HepG2 (cell line): ENCODE data around the gene ARVCF. TPM values are rescaled to one million over a fixed set of nuclear protein-coding genes. Genes with fewer than 3 reads are reported as not detected.

Experiments
- ATAC-seq: fragments of 200-7000 bp; cut with Tn5 transposase; 3 replicates; pipeline ENCODE4 v1.9.1; 2020; ENCODE audit warnings: mild to moderate bottlenecking, moderate library complexity
- BruUV-seq: library from RNA; stranded (reverse); fragments of 400-500 nt; replicated peaks from 2 replicates; lab custom pipeline; 2021; lab: Mats Ljungman, UMichigan
- CTCF ChIA-PET: fragments of 300-600 bp; formaldehyde crosslinking; extraction: SDS; loops from one replicate; lab custom pipeline; 2021; ENCODE audit warnings: low total read pairs, inconsistent platforms, low intra/inter-chr PET ratio; lab: Yijun Ruan, JAX
- POLR2A ChIA-PET: fragments of 350-600 bp; sonication (Branson Sonifier 250); formaldehyde crosslinking; loops from one replicate; lab custom pipeline; 2020; ENCODE audit warnings: antibody characterized with exemption, inconsistent platforms; lab: Yijun Ruan, JAX
- DNase-seq: peaks from one replicate; pipeline ENCODE4 v3.0.0-alpha.2; 2015; ENCODE audit warnings: low spot score
- FAIRE-seq: peaks from 3 replicates; lab custom pipeline; 2011; peaks lifted over from hg19 to GRCh38; lab: Jason Lieb, UNC
- H2AFZ ChIP-seq: one replicate; pipeline ENCODE4 v1.6.1; 2011; ENCODE audit warnings: low read length, inconsistent platforms
- H3K27ac ChIP-seq: fragments of 300-600 bp; 3 replicates; pipeline ENCODE4 v1.8.0; 2011; ENCODE audit warnings: mixed run types, mild to moderate bottlenecking, mixed read lengths, low read length, inconsistent platforms; ENCODE audit not compliant: insufficient read depth; ENCODE audit errors: extremely low read length
- H3K27me3 ChIP-seq, 2 experiments: fragments of 200-600 bp in 1 of 2; 2 replicates in 1 of 2; 3 replicates in 1 of 2; pipeline versions ENCODE4 v1.6.0 to v1.8.0; 2011; ENCODE audit warnings: low read length in 2 of 2, mild to moderate bottlenecking in 2 of 2, moderate library complexity in 2 of 2, inconsistent platforms in 1 of 2; ENCODE audit not compliant: insufficient read depth in 2 of 2, control insufficient read depth in 1 of 2
- H3K36me3 ChIP-seq, 2 experiments: fragments of 200-600 bp in 1 of 2; replicated peaks in 1 of 2; 2 replicates in 1 of 2; 3 replicates in 1 of 2; pipeline versions ENCODE4 v1.5.1 to v1.8.0; 2011; ENCODE audit warnings: low read length in 2 of 2, inconsistent platforms in 1 of 2; ENCODE audit not compliant: insufficient read depth in 2 of 2, control insufficient read depth in 1 of 2
- H3K4me1 ChIP-seq: 2 replicates; pipeline ENCODE4 v1.5.1; 2012; ENCODE audit warnings: low read length, inconsistent platforms; ENCODE audit not compliant: insufficient read depth
- H3K4me2 ChIP-seq: 2 replicates; pipeline ENCODE4 v1.6.0; 2011; ENCODE audit warnings: low read depth, low read length, inconsistent platforms
- H3K4me3 ChIP-seq, 3 experiments: fragments of 200-600 bp in 1 of 3; sonication (generic), shearing (Covaris generic) in 1 of 3; replicated peaks in 1 of 3; 2 replicates each; pipeline ENCODE4 v1.5.1; 2011 to 2016; ENCODE audit warnings: low read length in 3 of 3, inconsistent platforms in 2 of 3, low read depth in 2 of 3, mild to moderate bottlenecking in 2 of 3, control low read depth in 1 of 3, mixed read lengths in 1 of 3; ENCODE audit not compliant: insufficient read depth in 1 of 3
- H3K79me2 ChIP-seq: one replicate; pipeline ENCODE4 v1.6.1; 2011; ENCODE audit warnings: low read length, inconsistent platforms; ENCODE audit not compliant: insufficient read depth
- H3K9ac ChIP-seq: 2 replicates; pipeline ENCODE4 v1.6.0; 2011; ENCODE audit warnings: mild to moderate bottlenecking, low read depth, low read length, inconsistent platforms; ENCODE audit not compliant: insufficient read depth
- H3K9me3 ChIP-seq: 2 replicates; pipeline ENCODE4 v1.5.1; 2012; ENCODE audit warnings: mild to moderate bottlenecking, low read length
- H4K20me1 ChIP-seq: 2 replicates; pipeline ENCODE4 v1.6.0; 2011; ENCODE audit warnings: inconsistent platforms, mild to moderate bottlenecking, low read length, moderate library complexity; ENCODE audit not compliant: insufficient read depth
- HDAC6 ChIP-seq: fragments of 200-600 bp; sonication (generic); IDR thresholded peaks from 2 replicates; pipeline ENCODE4 v1.7.0; 2017; ENCODE audit warnings: mild to moderate bottlenecking, antibody characterized with exemption, low read length, low read depth
- TAF1 ChIP-seq: sonication (generic); formaldehyde crosslinking; IDR thresholded peaks from 2 replicates; pipeline ENCODE4 v1.4.0; 2020; ENCODE audit warnings: missing genetic modification reagents
- ZBTB42 ChIP-seq: sonication (generic); formaldehyde crosslinking; IDR thresholded peaks from 2 replicates; pipeline ENCODE4 v1.5.0; 2020; ENCODE audit warnings: mild to moderate bottlenecking, missing genetic modification reagents
- ZNF12 ChIP-seq: sonication (generic); formaldehyde crosslinking; IDR thresholded peaks from 2 replicates; pipeline ENCODE4 v1.5.0; 2020; ENCODE audit warnings: missing genetic modification reagents
- ZNF235 ChIP-seq: sonication (generic); formaldehyde crosslinking; IDR thresholded peaks from 2 replicates; pipeline ENCODE4 v1.8.1; 2023; ENCODE audit warnings: mild to moderate bottlenecking, missing genetic modification reagents, borderline replicate concordance
- ZNF329 ChIP-seq: sonication (generic); formaldehyde crosslinking; IDR thresholded peaks from 2 replicates; pipeline ENCODE4 v1.9.0; 2021; ENCODE audit warnings: low read depth, mild to moderate bottlenecking, missing genetic modification reagents
- ZNF512 ChIP-seq: sonication (generic); formaldehyde crosslinking; IDR thresholded peaks from 2 replicates; pipeline ENCODE4 v1.4.0; 2020; ENCODE audit warnings: mild to moderate bottlenecking, missing genetic modification reagents
- ZNF720 ChIP-seq: sonication (generic); formaldehyde crosslinking; IDR thresholded peaks from 2 replicates; pipeline ENCODE4 v1.4.0; 2020; ENCODE audit warnings: missing genetic modification reagents
- WGBS: methylation state at CpG from one replicate; pipeline ENCODE4 v1.1.6; 2017; ENCODE audit warnings: low lambda C conversion rate; 5-methylcytosine and 5-hydroxymethylcytosine counted together
- in situ Hi-C: cut with HindIII; loops from 2 replicates; pipeline ENCODE4 v1.10.0; 2017; ENCODE audit warnings: low pct_unique_long_range_greater_than_20kb; ENCODE audit not compliant: extremely low pct_ligation_motif_present
- intact Hi-C: fragments of 100-400 bp; cut with micrococcal nuclease; formaldehyde crosslinking; loops from one replicate; pipeline ENCODE4 v1.10.0; 2022; ENCODE audit not compliant: unreplicated experiment
- polyA plus RNA-seq, 8 experiments: library from polyadenylated mRNA; depleted of rRNA in 3 of 8; stranded (reverse) in 7 of 8; unstranded in 1 of 8; fragments of >200 nt; fragmentation: Illumina TruSeq in 4 of 8; extraction: Trizol in 4 of 8; gene quantifications; 2 replicates each; pipeline versions ENCODE4 v1.2.1 to v1.2.3, GENCODE V29; 2011 to 2016; ENCODE audit warnings: low read depth in 4 of 8, missing spikeins in 1 of 8, mixed read lengths in 1 of 8; ENCODE audit not compliant: insufficient read depth in 1 of 8
- total RNA-seq, 5 experiments: library from RNA; depleted of rRNA; stranded (reverse); fragments of >200 nt; fragmentation: Illumina TruSeq; extraction: Trizol; gene quantifications; 2 replicates each; pipeline ENCODE4 v1.2.3, GENCODE V29; 2016; ENCODE audit warnings: low read depth in 1 of 5

ARVCF gene
- total and polyA plus RNA-seq, 2 of the 13 experiments (the other 11 are each of a cell fraction or from before 2014, with no cell fraction given) = 16.4 to 17.7 TPM

GRCh38 chr22:19986011-19986409, 30.6 kb downstream of the ARVCF start:
- DNase-seq (no peak), ATAC-seq (no peak), FAIRE-seq (no peak)
- intact Hi-C loops = no loop called here
- H3K9ac ChIP-seq = peak overlapping the region; percentile 71; the same call in 1 of the 2 replicates
- CTCF ChIA-PET = no interaction called here
- WGBS = no CpG with 5 or more reads among the region's 2 CpGs
- peaks cover 0 to 7% of the 10 kb centered on the region in 2 experiments; a peak in 2 of 5 replicates for H3K36me3 ChIP-seq
- peak overlapping the region; percentile 91 for H3K4me2 ChIP-seq
- peak overlapping the region in 2 of 3 experiments; percentile 63 to 81; a peak in 5 of 6 replicates for H3K4me3 ChIP-seq
- no peak overlapping the region for H2AFZ ChIP-seq
- in situ Hi-C loops = no loop called here
- no TSS peak for BruUV-seq
- peaks cover 9% of the 10 kb centered on the region; the same call in 1 of the 2 replicates for H4K20me1 ChIP-seq
- peaks cover 18% of the 10 kb centered on the region for H3K4me1 ChIP-seq
- no peaks in the 10 kb centered on the region for H3K9me3 ChIP-seq
- H3K27me3 ChIP-seq = no peaks in the 10 kb centered on the region
- no peaks in the 10 kb centered on the region for H3K79me2 ChIP-seq
- POLR2A ChIA-PET = interaction anchor here (1.1 to 1.5 kb wide), 2 partner anchors 12 to 27 kb away, joined by 3 to 5 read pairs; no protein-coding TSS in a partner anchor
- no peak for TF ChIP-seq ZBTB42
- TF ChIP-seq ZNF720 (CRISPR knock-in tag) = no peak
- no peak for TF ChIP-seq ZNF512
- 0 out of 2 replicates have a peak, but pooled peaks have one; percentile 3 for TF ChIP-seq TAF1 (CRISPR knock-in tag)
- TF ChIP-seq ZNF12 (CRISPR knock-in tag) = no peak
- TF ChIP-seq ZNF235 (CRISPR knock-in tag) = no peak
- TF ChIP-seq ZNF329 = no peak
- no peak for TF ChIP-seq HDAC6
- H3K27ac ChIP-seq = no peak overlapping the region
